GM21619 (cell line): Measurements from ENCODE around the gene ANKFN1.

Experiments
- ATAC-seq: cut with Tn5 transposase; IDR thresholded peaks from one replicate; pipeline ENCODE4 v1.9.1; 2021; ENCODE audit not compliant: unreplicated experiment

The ANKFN1 gene

DNA sequence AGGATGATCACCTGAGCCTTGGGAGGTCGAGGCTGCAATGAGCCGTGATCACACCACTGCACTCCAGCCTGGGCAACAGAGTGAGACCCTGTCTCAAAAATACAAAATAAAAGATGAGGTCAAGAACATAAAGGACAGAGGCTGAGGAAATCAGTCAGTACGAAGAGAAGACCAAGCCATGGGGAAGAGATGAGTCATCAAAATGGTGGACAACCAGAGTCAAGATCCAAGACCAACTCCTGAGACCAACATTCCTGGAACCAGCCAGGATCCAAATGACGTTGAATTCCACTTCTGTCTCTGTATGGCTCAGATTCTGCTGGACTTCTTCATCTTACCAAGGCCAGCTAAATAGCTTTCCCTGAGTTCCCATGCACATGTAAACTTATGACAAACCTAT, 395.4 kb downstream of the ANKFN1 start:
- no peak for ATAC-seq

DNA sequence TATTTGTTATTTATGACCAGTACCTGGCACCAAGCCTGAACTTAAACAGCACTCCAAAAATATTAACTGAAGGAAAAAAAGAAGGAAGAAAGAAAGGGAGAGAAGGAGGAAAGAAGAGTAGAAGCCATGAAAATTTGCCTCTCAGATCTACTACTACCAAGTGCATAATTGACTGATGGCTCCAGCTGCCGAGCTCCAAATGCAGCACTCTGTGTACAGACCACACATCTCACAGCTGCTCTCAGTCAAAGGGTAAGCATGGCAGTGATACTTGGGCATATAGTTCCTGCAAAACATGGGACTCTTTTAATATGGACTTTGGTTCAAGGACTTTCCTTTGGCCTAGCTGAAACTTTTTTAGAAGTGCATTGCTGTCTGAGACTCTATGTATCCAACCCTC, 396.2 kb downstream of the ANKFN1 start:
- ATAC-seq: no peak

DNA sequence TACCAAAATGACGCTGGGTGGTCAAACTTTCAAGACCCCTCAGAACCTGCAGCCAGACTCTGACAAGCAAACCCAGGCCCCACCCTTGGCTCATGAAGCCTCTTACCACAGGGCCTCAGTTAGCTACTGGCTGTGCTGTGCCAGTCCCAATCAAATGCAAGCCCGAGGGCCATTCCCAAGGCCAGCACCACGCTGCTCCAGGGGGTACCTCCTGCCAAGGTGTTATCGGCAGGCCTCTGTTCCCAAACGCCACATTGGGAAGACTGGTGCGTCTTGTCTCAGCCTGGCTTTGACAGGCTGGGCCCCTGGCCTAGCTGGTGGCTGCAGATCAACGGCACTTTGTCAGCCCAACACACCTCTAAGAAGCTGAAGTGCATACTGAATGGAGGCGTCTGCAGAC, 404.4 kb downstream of the ANKFN1 start:
- ATAC-seq: no peak

DNA sequence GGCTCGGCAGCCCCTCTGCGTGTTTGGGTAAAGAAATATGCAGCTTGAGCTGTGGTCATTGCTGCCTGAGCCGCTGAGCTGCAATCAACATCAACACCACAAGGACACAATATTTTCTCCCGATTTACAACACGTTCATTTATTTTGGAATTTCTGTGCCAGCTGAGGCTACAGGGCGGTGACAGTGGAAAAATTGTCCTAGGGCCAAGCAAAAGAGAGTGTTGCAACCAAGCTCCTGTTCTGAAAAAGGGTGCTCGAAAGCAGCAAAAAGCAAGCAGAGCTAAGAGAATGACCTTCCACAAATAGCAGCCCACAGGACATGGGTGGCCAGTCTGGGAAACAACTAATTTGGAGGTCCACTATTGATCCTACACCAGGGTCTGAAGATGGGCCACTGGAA, 404.8 kb downstream of the ANKFN1 start:
- ATAC-seq: no peak
